Activated CD4-positive, alpha-beta T cell treated with anti-CD3 and anti-CD28 coated beads, Interleukin-2, amount 50 U/mL, for 4 hours (primary cell): ENCODE data around the gene RGS7.

ENCODE experiments used
- DNase-seq, 2 experiments: peaks; one replicate each; pipeline ENCODE4 v3.0.0-alpha.2; 2020

The RGS7 gene

DNA sequence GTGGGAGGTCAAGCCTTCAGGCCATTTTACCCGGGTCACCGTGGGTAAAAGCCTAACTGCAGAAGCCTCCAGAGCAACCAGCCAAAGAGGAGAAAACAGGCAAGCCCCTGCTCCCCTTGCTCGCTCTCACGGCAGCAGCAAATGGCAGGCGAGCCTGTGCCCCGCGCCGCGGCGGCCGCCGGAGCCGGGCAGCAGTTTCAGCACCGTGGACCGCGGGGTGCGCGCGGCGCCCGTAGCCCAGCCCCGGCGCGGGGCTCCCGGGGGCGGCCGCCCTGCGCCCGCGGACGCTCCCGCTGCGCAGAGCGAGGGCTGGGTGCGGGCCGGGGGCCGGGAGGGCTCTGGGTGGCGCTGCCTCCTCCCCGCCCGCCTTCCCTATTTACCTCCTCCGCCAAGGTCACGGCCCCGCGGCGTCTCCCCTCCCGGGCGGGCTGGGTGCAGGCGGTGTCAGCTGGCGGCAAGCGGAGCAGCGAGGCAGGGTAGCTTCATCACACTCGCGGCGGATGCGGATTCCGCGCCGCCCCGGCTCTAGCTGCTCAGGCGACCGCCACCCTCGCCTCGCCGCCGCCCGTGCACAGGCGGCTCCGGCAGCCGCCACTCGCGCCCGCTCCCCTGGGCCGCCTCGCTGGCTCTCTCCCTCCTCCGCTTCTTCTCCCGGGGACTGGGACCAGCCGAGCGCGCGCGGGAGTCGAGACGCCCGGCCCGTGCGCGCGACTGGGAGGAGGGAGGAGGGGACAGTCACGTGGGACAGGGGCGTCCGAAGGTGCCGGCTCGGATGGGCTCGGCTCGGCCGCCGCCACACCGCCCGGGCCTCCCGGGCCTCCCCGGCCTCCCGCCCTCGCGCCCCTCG, at the start of gene RGS7:
RGS7 (minus strand) TSS at position 687 of the 847 bp plus-strand sequence.
- no peak for DNase-seq

DNA sequence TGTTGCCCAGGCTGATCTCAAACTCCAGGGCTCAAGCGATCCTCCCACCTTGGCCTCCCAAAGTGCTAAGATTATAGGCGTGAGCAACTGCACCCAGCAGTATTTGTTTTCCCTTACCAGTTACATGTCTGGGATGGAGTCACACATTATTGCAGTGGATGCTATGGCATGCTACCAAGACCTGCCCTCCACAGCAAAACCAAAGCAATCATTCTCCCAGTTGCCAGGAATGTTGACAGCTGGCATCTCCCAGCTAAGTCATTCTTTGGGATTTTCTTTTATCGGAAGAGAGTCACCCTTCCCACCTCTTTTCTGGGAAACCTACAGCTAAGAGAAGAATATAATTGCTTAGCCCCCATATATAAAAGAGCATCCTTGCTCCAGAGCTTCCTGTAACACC, 49.4 kb upstream of the RGS7 start:
- no peak for DNase-seq

DNA sequence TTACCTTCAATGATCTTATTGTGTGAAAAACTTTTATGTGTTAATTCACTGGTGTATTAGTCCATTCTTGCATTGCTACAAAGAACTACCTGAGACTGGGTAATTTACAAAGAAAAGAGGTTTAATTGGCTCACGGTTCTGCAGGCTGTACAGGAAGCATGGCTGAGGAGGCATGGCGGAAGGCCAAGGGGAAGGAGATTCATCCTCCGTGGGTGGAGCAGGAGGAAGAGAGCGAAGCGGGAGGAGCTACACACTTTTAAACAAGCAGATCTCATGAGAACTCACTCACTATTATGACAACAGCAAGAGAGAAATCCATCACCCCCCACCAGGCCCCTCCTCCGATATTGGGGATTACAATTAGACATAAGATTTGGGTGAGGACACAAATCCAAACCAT, 44.2 kb upstream of the RGS7 start:
- DNase-seq, result no peak

DNA sequence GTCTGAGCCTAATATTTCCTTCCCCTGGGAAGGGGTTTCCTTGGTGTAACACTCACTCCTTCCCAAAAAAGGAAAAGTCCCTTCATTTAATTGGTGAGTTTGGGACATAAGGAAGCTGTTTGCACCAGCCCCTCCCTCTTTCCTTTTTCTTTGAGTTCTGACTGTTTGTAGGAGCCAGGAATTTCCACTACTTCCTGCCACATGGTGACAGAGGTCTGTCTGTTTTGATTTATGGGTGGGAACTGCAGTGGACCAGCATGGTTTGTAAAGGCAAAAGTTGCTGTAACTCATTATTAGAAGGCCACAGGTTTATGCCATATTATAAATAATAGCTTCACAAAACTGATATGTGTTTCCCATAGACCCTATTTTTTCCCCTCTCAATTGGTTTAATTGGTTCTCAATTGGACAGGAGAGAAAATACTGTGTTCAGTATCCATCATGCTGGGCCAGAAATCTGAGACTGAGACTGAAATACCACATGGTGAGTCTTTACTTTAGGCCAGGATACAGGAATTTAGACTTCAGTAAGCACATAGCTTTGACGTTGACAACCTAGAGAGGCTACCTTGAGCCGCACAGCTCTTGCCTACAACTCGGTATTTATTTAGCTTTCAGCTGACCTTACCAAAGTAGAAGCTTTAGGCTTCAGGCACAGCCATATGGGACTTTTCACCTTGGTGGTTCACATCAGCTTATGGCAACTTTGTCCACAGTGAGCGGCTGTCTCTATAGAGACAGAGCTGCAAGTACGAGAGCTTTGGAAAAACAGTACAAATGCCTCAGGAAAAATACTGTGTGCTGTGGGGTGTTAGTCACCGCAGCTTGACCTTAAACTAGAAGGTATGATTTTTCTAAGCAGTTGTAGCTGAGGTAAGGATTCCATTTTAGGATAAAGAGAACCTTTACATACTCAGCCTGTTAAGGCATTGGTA, 40.0 kb upstream of the RGS7 start:
- no peak for DNase-seq

DNA sequence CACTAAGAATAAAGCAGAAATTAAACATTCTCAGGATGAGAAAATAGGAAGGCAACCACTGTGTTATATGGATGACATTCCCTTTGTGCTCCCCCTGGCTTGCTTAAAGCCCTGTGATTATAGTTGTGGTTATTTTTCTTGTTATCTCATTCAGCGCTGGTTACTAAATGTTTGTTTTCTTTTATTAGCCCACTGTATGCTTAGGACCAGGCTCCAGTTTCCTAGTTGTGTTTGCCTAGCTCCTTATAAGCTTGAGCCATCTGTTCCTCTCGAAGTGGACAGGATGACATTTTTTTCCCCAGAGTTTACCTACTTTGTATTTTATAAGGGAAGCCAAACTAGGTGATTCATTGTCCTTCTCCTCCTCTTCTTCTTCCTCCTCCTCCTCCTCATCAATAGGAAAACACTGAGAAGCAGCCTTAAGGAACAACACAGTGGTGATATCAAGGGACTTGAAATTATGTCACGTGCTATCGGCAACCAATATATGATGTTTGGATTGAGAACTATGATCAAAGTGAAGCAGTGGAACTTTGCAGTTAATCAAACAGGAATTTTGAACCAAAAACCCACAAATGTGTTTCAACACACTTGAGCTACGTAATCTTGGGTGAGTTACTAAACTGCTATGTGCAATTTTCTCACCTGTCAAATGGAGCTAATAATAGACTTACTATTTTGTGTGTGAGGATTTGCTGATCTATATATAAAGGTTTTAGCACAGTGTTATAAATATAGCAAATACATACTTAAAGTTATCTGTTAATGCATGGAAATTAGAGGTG, 35.1 kb upstream of the RGS7 start:
- no peak for DNase-seq

DNA sequence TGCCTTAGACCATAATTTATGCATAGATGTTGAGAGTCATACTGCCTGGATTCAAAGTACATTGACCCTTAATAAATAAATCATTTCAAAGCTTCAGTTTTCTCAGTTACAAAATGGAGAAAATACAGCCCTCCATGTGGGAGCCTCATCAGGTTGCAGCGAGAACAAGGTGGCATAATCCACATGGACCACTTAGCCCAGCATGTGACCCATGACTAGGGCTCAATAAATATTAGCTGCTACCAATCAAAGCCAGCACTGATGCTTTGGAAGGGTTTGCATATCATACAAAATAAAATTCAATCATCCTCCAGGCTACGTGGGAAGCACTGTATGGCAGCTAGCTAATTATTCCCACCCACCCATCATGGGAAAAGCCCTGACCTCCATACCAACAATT, 33.5 kb upstream of the RGS7 start:
- DNase-seq, result no peak

DNA sequence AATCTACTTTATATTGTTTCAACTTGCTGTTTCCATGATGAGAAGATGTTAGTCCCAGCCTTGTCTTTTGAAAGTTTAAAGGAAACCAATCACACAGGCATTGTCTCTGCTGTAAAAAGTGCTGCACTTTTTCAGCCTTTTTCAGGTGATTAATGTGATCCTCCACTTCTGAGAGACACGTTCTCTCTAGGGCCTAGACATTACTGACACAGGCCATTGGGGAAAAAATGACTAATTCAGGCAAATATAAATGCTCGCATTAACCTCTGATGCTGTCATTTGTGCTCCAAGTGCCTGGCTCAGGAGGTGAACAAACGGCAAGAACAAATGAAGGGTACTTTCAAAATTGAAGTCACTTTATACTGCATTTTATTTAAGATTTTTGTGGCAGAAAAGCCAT, 32.4 kb upstream of the RGS7 start:
- no peak for DNase-seq

DNA sequence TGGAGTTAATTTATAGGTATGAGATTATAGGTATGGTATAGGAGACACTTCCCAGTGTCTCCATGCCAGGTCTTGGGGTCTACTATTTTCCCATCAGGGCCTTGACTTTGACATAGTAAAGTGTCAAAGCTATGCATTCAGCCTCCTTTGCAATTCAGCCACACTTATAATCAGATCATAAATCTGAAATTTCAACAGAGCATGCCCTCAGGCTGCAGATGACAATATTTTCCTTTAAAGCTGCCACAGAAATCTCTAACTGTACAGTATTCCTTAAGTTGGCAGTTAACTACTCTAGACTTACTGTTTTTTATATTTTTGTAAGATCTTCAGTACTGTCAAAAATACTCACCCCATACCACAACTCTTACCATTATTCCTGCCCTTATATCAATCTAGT, 30.2 kb upstream of the RGS7 start:
- no peak for DNase-seq

DNA sequence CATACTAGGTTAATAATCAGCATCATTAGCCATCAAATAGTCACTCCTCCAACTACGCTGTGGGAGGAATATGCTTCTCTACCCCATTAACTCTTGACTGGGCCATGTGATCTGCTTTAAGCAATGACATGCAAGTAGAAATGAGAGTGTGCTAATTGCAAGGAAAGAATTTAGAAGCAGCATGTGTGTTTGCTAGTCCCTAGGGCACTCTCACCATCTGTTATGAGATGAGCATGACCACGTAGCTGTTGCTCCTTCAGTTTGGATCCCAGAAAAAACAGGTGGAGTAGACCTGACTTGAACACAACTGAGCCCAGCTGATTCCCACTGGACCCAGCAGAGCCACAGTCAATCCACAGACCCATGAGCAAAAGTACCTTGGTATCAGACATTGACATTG, 19.7 kb upstream of the RGS7 start:
- no peak for DNase-seq

DNA sequence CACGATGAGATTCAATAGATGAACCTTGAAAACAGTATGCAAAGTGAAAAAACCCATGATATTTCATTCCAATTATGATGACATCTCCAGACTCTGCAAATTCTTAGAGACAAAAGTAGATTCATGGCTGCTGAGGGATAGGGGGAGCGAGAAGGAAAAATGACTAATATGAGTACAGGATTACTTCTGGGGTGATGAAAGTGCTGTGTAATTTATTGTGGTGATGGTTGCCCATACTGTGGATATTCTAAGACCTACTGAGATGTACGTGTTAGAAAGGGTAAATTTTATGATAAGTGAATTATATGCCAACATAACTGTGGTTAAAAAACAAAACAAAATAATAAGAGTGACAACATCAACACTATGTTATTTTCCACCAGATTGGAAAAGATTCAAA, 18.9 kb upstream of the RGS7 start:
- no peak for DNase-seq

DNA sequence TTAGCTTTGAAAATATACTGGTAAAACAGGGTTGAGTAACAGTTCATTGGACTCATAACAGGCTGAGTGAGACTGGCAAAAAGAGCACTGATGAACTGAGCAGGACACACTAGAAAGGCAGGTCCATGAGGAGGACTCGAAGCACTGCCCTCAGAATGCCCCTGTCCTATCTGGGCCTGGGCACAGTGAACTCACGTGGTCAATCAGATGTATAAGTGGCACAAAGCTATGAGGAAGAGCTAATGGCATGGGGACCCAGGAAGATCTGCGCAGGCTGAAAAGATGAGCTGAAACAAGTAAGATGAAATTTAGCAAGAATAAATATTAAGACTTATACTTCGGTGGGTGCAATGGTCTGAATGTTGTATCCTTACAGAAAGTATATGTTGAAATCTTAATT, 9.2 kb upstream of the RGS7 start:
- DNase-seq, result no peak

DNA sequence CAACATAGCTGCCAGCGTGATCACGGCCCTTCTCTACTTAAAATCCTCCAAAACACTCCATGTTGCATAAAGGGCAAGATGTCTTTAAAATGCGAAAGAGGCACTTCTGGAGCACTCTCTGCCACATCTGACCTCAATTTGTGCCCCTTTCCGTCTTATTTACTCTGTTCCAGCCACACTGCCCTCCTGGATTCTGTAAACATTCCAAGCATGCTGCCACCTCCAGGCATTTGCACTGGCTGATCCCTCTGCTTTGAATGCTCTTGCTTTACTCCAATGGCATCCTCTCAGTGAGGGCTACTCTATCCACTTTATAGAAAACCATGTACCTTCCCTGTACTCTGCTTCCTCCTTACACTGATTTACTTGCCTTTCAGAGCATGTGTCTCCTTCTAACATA, 5.3 kb upstream of the RGS7 start:
- no peak for DNase-seq

DNA sequence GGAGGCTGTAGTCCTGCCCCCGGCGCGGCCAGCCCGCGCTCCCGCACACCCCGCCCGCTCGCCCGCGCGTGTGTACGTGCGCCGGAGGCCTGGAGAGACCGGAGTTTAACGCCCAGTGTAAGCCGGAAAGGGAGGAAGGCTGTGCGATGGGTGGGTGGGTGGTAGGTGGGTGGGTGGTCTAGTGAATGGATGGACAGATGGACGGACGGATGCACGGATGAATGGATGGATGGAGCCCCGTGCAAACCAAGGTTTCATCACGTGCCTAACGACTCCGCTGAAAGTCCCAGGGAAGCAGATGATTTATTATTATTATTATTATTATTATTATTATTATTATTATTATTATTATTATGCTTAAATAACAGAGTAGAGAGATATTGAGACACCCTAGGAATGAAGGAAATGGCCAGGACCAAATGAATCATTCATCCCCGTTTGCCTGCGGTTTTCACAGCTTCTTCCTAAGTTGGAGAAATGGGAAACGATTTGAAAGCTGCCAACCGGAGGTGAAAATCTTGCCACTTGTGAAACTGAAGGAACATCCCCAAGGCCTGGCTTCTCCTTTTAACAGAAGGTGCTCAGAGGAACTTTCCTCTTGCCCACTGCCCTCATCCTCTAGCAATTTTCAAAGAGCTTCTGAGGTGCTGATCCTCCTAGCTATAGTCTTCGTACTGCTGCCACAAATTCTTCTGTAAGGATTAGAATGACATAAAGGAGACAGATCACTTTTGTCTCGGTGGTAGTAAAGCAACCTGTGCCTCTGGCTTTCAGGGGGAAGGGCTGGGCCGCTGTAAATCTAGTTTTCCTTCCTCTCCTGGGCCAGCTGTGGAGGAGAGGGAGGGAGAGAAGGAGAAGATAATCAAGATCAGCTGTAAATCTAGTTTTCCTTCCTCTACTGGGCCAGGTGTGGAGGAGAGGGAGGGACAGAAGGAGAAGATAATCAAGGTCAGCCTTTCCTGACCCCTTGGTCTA, 648 bp upstream of the RGS7 start:
- no peak for DNase-seq

DNA sequence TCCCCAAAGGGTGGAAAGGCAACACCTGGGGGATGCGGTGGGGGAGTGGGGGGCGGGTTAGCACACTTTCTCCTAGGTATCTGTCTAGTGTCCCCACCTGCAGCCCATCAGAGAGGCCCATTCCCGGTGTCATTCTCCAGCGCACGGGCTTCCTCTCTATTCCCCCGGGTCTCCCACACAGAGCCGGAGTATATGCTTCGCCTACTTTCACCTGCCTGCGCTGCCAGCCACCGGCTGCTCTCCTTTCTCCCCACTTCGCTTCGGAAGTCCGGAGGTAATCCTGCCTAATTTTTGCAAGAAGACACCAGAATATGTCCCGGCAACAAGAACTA, 852 bp downstream of the RGS7 start:
- DNase-seq, result no peak

DNA sequence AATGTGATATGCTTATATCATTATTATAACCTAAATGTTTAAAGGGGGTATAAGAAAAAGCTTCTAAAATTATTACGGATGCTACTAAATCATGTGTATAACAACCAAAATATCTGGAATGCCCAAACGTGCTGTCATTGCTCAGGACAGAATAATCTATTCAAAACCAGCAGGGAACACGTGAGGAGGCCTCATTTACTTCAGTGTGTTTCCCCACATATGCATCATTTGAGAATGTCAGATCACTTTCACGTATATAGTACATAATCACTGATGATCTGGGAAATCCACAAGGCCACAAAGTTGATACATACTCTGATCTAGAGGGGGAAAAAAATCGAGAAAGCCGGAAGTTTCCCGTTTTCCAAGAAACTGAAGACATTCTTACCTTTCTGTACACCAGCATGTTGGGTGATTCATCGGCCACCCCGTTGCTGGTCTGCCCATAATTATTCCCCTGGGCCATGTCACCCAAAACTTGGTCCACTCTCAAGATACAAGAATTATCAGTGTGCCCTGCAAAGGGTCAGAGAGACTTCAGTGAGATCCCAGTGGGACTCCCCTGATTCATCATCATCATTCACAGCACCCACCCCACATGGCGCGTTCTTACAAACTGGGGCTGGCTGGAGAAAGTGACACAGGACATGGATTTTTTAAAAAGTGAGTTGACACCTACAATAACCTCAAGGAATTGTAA, 1.5 kb downstream of the RGS7 start:
- no peak for DNase-seq

DNA sequence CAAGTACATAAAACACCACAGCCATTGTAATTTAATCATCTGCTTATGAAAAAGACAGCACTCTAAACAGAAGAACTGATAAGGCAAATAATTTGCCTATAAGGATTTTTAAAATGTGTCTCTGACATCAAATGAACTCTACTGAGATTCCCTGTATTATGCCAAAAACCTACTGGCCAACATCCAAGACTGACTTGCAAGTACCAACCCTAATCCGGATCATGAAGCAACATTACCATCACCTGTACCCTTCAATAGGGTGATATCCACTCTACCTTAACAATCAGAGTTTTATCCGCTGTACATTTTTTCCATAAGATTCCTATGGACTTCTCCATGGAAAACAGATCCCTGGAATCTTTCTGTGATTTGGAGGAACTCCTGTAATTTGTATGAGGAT, 4.6 kb downstream of the RGS7 start:
- DNase-seq, result no peak

DNA sequence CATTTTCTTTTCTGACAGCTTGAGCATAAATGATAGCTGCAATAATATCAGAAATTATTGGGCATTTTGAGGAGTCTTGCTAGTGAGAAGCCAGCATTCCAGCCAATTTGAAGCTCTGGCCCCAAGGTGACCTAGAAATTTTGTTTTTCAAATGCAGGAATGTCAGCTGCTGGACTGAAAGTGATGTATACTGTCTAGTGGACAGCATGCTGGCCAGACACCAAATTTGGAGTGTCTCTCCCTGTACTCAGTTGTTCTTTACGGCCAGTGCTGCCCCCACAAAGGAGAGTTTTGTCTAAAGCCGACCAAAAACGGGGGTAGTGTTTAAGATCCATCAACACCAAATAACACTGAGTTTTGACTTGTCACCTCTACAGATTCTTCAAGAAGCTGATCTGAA, 5.2 kb downstream of the RGS7 start:
- no peak for DNase-seq

DNA sequence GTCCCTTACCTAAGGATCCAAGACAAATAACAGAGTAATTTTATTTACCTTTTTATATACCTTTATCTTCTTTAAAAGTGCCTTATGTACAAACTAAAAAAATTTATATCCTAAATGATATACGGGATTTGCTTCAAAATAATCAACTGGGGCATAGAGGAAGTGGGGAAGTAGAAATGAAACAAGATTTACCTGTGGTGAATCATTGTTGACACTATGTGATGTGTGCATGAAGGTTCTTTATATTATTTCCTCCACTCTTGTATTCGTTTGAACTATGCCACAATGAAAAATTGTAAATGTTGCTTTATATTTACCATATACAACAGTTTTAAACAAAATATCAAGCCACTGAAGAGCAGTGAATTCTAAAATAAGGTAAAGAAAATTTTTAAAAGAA, 13.0 kb downstream of the RGS7 start:
- no peak for DNase-seq

DNA sequence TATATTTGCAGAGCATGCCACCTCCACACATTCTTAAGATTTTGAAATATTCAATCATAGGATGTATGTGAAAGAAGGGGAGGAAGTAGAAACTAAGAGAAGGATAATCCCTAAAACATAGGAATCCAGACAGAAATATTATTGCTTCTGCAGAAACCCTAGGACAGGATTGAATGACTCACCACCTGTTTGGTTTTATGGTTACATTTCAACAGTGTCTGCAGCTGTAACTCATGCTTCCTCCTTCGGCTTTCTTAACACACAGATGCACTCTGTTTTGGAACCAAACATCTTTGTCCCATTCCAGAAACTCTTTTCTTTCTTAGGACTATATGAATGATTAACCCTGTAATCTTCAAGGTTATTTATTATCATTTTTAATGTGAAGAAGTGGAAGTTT, 20.7 kb downstream of the RGS7 start:
- no peak for DNase-seq

DNA sequence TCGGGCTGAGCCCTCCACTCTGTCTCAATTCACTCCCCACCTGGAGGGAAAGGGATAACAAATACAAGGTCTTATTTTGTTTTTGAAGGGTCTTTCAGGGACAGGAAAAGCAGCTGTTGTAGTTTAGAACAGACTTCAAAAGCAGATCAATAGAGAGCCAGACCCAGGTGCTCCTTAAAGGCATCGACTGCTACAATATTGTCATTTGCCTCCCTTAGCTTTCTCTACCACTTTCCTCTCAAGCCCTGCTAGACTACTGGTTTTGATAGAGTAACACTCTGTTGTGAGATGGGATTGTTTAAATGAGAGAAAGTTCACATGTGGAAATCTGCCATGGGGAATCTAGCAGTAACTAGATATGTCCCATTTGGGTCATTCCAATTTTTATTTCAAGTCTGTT, 24.0 kb downstream of the RGS7 start:
- no peak for DNase-seq

DNA sequence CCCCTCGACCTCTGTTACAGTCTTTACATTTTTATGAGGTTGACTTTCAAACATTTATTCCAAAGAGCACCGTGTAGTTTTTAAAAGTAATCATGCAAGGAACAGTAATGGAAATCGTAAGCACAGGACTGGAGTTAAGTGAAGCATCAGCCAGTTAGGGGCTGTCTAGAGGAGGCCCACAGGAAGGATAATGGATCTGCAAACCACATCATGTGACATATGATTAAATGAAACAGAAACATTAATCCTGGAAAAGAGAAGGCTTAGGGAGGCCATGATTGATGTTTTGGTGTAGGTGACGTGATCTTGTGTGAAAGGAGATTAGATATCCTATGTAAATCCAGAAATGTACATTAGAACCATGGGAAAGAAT, 25.0 kb downstream of the RGS7 start:
- no peak for DNase-seq
